ENCODE measurements around the gene SF3B2. TPM values are rescaled to one million over a fixed set of nuclear protein-coding genes. Genes with fewer than 3 reads are reported as not detected.
"Not testable (repeated sequence)": the region's sequence is repeated elsewhere in the genome, so short reads cannot be mapped to it uniquely, and the experiment has no call there.

Gene SF3B2
- total RNA-seq, 1 donor from 2014 or later = 181 TPM

GRCh38 chr11:66076561-66076960 is 24.4 kb downstream of the SF3B2 start:
- TF ChIP-seq, protein P1, sequence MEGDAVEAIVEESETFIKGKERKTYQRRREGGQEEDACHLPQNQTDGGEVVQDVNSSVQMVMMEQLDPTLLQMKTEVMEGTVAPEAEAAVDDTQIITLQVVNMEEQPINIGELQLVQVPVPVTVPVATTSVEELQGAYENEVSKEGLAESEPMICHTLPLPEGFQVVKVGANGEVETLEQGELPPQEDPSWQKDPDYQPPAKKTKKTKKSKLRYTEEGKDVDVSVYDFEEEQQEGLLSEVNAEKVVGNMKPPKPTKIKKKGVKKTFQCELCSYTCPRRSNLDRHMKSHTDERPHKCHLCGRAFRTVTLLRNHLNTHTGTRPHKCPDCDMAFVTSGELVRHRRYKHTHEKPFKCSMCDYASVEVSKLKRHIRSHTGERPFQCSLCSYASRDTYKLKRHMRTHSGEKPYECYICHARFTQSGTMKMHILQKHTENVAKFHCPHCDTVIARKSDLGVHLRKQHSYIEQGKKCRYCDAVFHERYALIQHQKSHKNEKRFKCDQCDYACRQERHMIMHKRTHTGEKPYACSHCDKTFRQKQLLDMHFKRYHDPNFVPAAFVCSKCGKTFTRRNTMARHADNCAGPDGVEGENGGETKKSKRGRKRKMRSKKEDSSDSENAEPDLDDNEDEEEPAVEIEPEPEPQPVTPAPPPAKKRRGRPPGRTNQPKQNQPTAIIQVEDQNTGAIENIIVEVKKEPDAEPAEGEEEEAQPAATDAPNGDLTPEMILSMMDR (IDR thresholded peaks at IDR 0.05; ENCODE audit: insufficient read depth, low read length, poor library complexity, severe bottlenecking) = no peak
- Histone ChIP-seq H3K36me3 (ENCODE audit: control insufficient read depth, insufficient read depth, low read length) (peaks cover 2% of the 10 kb centered on the region), H3K4me3 (ENCODE audit: low read depth, low read length) (no peak overlapping the region), H3K27me3 (ENCODE audit: control insufficient read depth, insufficient read depth, low read length) (no peaks in the 10 kb centered on the region)
- DNase-seq (ENCODE audit: low read depth) = no peak

DNA sequence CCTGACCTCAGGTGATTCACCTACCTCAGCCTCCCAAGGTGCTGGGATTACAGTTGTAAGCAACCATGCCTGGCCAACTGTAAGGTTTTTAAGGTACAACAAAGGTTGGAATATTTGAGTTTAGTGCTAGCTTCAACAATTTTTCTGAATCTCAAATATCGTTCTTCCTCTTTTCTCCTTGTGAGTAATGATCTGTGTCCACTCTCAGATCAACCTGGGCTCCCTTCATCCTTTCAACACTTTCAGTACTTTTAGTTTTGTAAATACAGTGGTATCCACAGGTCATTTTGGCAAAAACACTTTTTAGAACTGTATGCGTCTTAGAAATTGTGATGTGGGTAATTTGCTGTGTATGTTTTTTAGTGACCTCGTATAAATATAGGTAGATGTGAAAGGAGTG is 25.8 kb downstream of the SF3B2 start:
- no peak for DNase-seq (ENCODE audit: low read depth)
- Histone ChIP-seq H3K27me3 (ENCODE audit: control insufficient read depth, insufficient read depth, low read length) (no peaks in the 10 kb centered on the region), H3K36me3 (ENCODE audit: control insufficient read depth, insufficient read depth, low read length) (no peaks in the 10 kb centered on the region), H3K4me3 (ENCODE audit: low read depth, low read length) (no peak overlapping the region)
- TF ChIP-seq, protein P1 (IDR thresholded peaks at IDR 0.05; ENCODE audit: insufficient read depth, low read length, poor library complexity, severe bottlenecking) = no peak

DNA sequence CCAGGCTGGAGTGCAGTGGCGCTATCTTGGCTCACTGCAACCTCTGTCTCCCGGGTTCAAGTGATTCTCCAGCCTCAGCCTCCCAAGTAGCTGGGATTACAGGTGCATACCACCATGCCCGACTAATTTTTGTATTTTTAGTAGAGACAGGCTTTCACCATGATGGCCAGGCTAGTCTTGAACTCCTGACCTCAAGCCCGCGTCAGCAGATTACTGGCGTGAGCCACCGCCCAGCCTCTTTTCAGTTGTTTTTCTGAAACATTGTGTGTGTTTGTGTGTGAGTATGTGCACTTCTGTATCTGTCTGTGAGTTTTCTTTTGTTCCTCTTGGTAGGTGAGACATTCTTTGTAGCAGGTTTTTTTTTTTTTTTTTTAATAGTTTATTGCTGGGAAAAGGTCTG is 26.8 kb downstream of the SF3B2 start:
- H3K27me3 ChIP-seq (ENCODE audit: control insufficient read depth, insufficient read depth, low read length); H3K4me3 ChIP-seq (ENCODE audit: low read depth, low read length); DNase-seq (ENCODE audit: low read depth); H3K36me3 ChIP-seq (ENCODE audit: control insufficient read depth, insufficient read depth, low read length): not testable (repeated sequence)

DNA sequence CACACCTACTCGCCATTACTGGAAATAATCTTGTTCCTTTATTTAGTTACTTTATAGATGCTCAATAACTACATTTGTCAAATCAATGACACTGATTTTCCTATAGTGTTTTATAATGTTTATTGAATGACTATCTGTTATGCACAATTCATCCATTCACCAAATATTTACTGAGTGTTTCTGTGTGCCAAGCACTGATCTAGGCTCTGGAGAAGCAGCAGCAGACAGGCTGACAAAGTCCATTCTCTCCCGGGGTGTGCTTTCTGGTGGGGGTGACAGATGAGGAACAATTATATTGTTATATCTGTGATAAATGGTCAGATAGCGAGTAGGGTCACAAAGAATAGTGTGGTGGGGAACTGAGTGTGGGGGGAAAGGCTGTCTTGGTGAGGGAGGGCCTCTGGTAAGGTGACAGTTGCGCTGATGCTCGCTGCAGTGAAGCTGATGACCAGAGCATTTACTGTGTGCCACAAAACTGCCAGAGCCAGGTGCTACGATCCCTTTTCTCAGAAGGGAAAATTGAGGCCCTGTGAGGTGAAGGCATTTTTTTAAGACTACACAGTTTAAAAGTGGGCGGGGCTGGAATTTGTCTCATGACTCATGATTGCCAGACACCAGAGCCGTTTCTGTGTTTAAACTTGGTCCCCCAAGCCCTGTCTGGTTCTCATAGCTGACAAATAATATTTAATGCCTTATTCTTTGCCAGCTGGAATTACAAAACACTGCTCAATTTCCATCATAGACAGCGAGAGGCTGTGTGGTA is 28.1 kb downstream of the SF3B2 start:
- Histone ChIP-seq H3K27me3 (ENCODE audit: control insufficient read depth, insufficient read depth, low read length) (no peaks in the 10 kb centered on the region), H3K36me3 (ENCODE audit: control insufficient read depth, insufficient read depth, low read length) (no peaks in the 10 kb centered on the region), H3K4me3 (ENCODE audit: low read depth, low read length) (no peak overlapping the region)
- TF ChIP-seq, protein P1 (IDR thresholded peaks at IDR 0.05; ENCODE audit: insufficient read depth, low read length, poor library complexity, severe bottlenecking) = no peak
- DNase-seq (ENCODE audit: low read depth) = no peak

DNA sequence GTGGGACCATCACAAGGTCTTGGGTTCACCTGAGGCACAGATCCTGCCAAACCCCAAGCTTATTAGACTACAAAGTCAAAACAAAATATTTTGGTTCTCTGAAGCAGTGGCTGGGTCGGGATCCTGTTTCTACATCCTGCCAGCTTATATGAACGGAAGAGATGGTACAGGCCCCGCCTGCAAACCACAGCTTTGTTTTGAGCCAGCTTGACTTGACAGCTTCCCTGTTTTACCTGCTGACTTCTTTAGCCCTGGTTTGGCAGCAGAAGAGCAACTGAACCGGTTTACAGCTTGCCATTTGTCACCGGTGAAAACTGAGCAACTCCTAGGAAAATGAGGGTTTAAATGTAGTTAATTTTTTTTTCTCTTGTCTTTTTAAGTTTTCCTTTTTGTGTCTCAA is 29.3 kb downstream of the SF3B2 start:
- H3K4me3 ChIP-seq (ENCODE audit: low read depth, low read length) = no peak overlapping the region
- TF ChIP-seq, protein P1 (IDR thresholded peaks at IDR 0.05; ENCODE audit: insufficient read depth, low read length, poor library complexity, severe bottlenecking) = no peak
- H3K36me3 ChIP-seq (ENCODE audit: control insufficient read depth, insufficient read depth, low read length) = no peaks in the 10 kb centered on the region
- DNase-seq (ENCODE audit: low read depth) = no peak
- H3K27me3 ChIP-seq (ENCODE audit: control insufficient read depth, insufficient read depth, low read length) = no peaks in the 10 kb centered on the region

DNA sequence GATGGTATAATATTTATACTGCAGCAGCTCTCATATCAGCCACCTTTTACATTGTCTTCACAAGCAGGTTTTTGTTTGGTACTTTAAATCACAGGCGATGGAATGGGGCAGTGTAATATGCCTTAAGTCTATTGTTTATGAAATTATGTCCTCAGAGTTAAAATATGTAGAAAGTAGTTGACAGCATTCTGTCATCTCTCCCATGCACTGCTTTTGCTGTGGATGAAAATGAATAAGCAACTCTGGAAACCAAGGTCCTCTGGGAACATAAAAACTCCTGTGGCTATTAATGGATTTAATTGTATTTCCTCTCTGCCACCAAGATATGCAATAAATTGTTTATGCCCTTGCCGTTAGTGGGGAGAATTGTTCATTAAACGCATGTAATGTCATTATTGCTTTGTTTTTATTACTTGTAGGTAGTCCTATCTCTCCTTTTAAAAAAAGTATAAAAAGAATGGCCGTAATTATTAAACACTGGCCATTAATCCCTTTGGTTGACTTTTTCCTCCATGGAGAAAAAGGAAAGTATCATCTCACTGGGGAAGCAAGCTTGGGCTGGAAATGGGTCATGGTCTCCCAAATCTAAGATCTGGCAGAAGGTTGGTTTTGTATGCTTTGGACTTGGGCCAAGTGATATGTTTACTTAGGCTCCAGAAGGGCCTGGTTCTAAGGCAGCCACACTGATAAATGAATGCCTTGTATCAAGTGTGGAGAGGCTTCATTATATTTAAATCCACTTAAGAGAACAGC is 31.0 kb downstream of the SF3B2 start:
- H3K27me3 ChIP-seq (ENCODE audit: control insufficient read depth, insufficient read depth, low read length) = no peaks in the 10 kb centered on the region
- DNase-seq (ENCODE audit: low read depth) = no peak
- TF ChIP-seq, protein P1 (IDR thresholded peaks at IDR 0.05; ENCODE audit: insufficient read depth, low read length, poor library complexity, severe bottlenecking) = no peak
- H3K4me3 ChIP-seq (ENCODE audit: low read depth, low read length) = no peak overlapping the region
- no peaks in the 10 kb centered on the region for H3K36me3 ChIP-seq (ENCODE audit: control insufficient read depth, insufficient read depth, low read length)

Data from kidney epithelial cell (primary cell).